GM10248 (cell line): Measurements from ENCODE around the gene CPLX4.
A peak's percentile ranks its signal among the peaks of the same experiment; 100 is the strongest.
"Not testable (repeated sequence)": the region's sequence is repeated elsewhere in the genome, so short reads cannot be mapped to it uniquely, and the experiment has no call there.

Experiments
- CTCF ChIA-PET: fragments of 300-600 bp; sonication (Branson Sonifier 250); formaldehyde crosslinking; extraction: SDS; loops from one replicate; lab custom pipeline; 2021; ENCODE audit warnings: antibody characterized with exemption; lab: Yijun Ruan, JAX
- POLR2A ChIA-PET: fragments of 350-650 bp; sonication (Branson Sonifier 250); formaldehyde crosslinking; extraction: SDS; loops from one replicate; lab custom pipeline; 2020; ENCODE audit warnings: antibody characterized with exemption; lab: Yijun Ruan, JAX
- DNase-seq: peaks from one replicate; pipeline ENCODE4 v3.0.0; 2012; ENCODE audit errors: extremely low spot score
- CTCF ChIP-seq: IDR thresholded peaks from 2 replicates; pipeline ENCODE4 v1.5.1; 2012; ENCODE audit warnings: mild to moderate bottlenecking, low read depth; ENCODE audit errors: extremely low read depth, missing control alignments, control extremely low read depth

CPLX4 gene

GRCh38 chr18:59264121-59264571 lies 54.3 kb downstream of the CPLX4 start:
- no peak for DNase-seq
- POLR2A ChIA-PET = no interaction called here

GRCh38 chr18:59263661-59264060 lies 54.8 kb downstream of the CPLX4 start:
- no peak for TF ChIP-seq CTCF
- ChIA-PET POLR2A (no interaction called here), CTCF (interaction anchor here (0.8 to 2.0 kb wide), 4 partner anchors 9 to 179 kb away, joined by 3 to 5 read pairs (median 4); partner anchors contain the start of gene RAX)
- DNase-seq = no peak

More at GRCh38 chr18:59264121-59264571, 54.3 kb downstream of the CPLX4 start:
- TF ChIP-seq CTCF = no peak
- CTCF ChIA-PET = interaction anchor here (0.8 to 2.0 kb wide), 4 partner anchors 9 to 180 kb away, joined by 3 to 5 read pairs (median 4); partner anchors contain the start of gene RAX

GRCh38 chr18:59262243-59262642 lies 56.2 kb downstream of the CPLX4 start:
- DNase-seq, POLR2A ChIA-PET, CTCF ChIA-PET: not testable (repeated sequence)

- POLR2A ChIA-PET, CTCF ChIA-PET: not testable (repeated sequence)
Measured at GRCh38 chr18:59261842-59262241, 56.6 kb downstream of the CPLX4 start.

GRCh38 chr18:59255491-59255890 lies 63.0 kb downstream of the CPLX4 start:
- CTCF ChIA-PET, POLR2A ChIA-PET: not testable (repeated sequence)

More at GRCh38 chr18:59261842-59262241, 56.6 kb downstream of the CPLX4 start:
- not testable (repeated sequence) for DNase-seq

GRCh38 chr18:59249199-59249774 lies 69.2 kb downstream of the CPLX4 start:
- POLR2A ChIA-PET = no interaction called here

More at GRCh38 chr18:59255491-59255890, 63.0 kb downstream of the CPLX4 start:
- DNase-seq = not testable (repeated sequence)

GRCh38 chr18:59246796-59247195 lies 71.7 kb downstream of the CPLX4 start:
- TF ChIP-seq CTCF = no peak
- no peak for DNase-seq
- CTCF ChIA-PET = interaction anchor here (1.1 to 7.5 kb wide), 2 partner anchors 18 to 156 kb away, joined by 3 to 66 read pairs; no protein-coding TSS in a partner anchor
- POLR2A ChIA-PET = no interaction called here

More at GRCh38 chr18:59249199-59249774, 69.2 kb downstream of the CPLX4 start:
- peak; percentile 60 for DNase-seq
- CTCF ChIA-PET = interaction anchor here (0.7 to 7.5 kb wide), 23 partner anchors 9 to 574 kb away, joined by 3 to 66 read pairs (median 5); no protein-coding TSS in a partner anchor
- TF ChIP-seq CTCF = peak; percentile 66
